Vagina (tissue), 2 donors: ENCODE measurements around the gene RPL10.

Experiments
- POLR2A ChIP-seq, 2 donors: fragments of 450-650 bp; IDR thresholded peaks; one replicate each; pipeline ENCODE4 v1.6.1; 2017; ENCODE audit warnings: antibody characterized with exemption in 2 of 2, mild to moderate bottlenecking in 2 of 2, moderate library complexity in 2 of 2
- POLR2AphosphoS5 ChIP-seq, 2 donors: sonication (generic); formaldehyde crosslinking; IDR thresholded peaks; one replicate each; pipeline ENCODE4 v1.9.0; 2017; ENCODE audit warnings: antibody characterized with exemption in 2 of 2, mild to moderate bottlenecking in 2 of 2, low read depth in 1 of 2; ENCODE audit not compliant: insufficient read depth in 1 of 2
- TF ChIP-seq, protein P1 (sequence below), 3 experiments: fragments of 450-650 bp in 2 of 3; fragments of 200-600 bp in 1 of 3; sonication (generic) in 1 of 3; IDR thresholded peaks; one replicate each; pipeline ENCODE4 v1.5.1; 2017 to 2019; ENCODE audit warnings: antibody characterized with exemption in 3 of 3, mild to moderate bottlenecking in 2 of 3, moderate library complexity in 2 of 3

DNA sequence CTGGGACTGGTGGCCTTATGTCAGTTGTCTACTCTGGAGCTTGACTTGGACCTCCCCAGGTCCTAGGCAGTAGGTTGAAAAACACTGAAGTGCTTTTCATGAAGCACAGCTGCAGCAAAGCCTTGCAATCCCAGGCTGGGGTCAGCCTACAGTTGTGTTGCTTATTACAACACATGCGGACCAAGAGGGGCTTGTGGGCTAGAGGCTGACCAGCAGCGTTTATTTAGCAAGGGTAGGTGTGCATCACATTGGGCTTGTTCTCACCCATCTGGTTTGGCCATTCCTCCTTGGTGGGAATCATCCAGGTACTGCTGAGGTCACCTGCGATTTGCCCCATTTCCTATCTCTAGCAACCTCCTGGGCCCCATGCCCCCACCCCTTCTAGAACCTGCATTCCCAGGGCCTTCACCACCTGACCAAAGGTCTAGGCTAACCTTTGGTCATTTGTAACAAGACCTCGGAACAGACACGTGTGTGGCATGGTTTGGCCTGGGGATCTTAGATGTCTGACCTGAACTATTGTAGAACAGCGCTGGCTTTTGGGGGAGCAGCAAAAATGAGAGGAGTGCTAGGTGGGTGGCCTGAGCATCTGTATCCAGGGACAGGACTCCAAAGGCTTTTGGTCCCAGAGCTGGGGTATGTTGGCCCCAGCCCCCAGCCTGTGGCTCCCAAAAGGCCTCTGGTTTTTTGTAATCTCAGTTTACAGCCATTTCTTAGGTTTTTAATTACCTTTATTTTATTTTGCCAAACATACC lies 3.0 kb downstream of the RPL10 start:
- TF ChIP-seq, protein P1, sequence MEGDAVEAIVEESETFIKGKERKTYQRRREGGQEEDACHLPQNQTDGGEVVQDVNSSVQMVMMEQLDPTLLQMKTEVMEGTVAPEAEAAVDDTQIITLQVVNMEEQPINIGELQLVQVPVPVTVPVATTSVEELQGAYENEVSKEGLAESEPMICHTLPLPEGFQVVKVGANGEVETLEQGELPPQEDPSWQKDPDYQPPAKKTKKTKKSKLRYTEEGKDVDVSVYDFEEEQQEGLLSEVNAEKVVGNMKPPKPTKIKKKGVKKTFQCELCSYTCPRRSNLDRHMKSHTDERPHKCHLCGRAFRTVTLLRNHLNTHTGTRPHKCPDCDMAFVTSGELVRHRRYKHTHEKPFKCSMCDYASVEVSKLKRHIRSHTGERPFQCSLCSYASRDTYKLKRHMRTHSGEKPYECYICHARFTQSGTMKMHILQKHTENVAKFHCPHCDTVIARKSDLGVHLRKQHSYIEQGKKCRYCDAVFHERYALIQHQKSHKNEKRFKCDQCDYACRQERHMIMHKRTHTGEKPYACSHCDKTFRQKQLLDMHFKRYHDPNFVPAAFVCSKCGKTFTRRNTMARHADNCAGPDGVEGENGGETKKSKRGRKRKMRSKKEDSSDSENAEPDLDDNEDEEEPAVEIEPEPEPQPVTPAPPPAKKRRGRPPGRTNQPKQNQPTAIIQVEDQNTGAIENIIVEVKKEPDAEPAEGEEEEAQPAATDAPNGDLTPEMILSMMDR (IDR thresholded peaks at IDR 0.05): no peak
- no peak for TF ChIP-seq POLR2AphosphoS5 (IDR thresholded peaks at IDR 0.05; ENCODE audit: insufficient read depth in 1 of 2, low read depth in 1 of 2)
- no peak for TF ChIP-seq POLR2A (IDR thresholded peaks at IDR 0.05)
